Breast epithelium (tissue), 3 donors: ENCODE measurements around the gene JPH3.

Experiments used
- POLR2A ChIP-seq: fragments of 450-650 bp; IDR thresholded peaks from one replicate; pipeline ENCODE4 v1.6.1; 2016; ENCODE audit warnings: antibody characterized with exemption, mild to moderate bottlenecking, moderate library complexity
- POLR2AphosphoS5 ChIP-seq, 3 donors: sonication (generic); formaldehyde crosslinking; IDR thresholded peaks; one replicate each; pipeline ENCODE4 v1.6.1; 2017; ENCODE audit warnings: antibody characterized with exemption in 3 of 3
- TF ChIP-seq, protein P1 (sequence below), 3 donors: fragments of 450-650 bp; IDR thresholded peaks; one replicate each; pipeline ENCODE4 v1.5.1; 2016 to 2017; ENCODE audit warnings: antibody characterized with exemption in 3 of 3, mild to moderate bottlenecking in 3 of 3, moderate library complexity in 3 of 3

DNA sequence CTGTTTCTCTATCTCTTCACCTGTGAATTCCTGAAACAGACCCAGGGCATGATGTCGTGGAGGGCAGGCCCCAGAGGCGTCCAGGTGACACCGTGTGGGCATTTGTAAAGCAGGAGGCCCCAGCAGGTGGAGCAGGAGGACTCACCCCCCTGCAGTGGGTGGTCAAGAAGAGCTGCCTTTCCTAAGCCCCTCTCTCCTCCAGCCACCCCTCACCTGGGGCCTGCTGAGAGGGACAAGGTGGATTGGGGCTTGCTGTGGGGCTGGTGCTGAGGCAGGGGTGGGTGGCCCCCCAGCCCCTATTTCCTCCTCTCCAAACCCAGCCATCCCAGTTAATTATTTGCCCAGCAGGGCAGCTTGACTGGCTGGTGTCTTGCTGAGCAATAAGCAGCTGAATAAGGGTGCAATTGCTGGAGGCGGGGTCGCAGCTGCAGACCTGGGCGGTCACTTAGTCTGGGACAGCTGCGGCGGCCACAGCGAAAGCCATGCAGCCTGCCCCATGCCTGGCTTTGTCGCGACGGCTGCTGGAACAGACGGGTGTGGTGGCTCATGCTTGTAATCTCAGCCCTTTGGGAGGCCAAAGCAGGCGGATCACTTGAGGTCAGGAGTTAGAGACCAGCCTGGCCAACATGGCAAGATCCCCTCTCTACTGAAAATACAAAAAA, 56.4 kb downstream of the JPH3 start:
- TF ChIP-seq, protein P1, sequence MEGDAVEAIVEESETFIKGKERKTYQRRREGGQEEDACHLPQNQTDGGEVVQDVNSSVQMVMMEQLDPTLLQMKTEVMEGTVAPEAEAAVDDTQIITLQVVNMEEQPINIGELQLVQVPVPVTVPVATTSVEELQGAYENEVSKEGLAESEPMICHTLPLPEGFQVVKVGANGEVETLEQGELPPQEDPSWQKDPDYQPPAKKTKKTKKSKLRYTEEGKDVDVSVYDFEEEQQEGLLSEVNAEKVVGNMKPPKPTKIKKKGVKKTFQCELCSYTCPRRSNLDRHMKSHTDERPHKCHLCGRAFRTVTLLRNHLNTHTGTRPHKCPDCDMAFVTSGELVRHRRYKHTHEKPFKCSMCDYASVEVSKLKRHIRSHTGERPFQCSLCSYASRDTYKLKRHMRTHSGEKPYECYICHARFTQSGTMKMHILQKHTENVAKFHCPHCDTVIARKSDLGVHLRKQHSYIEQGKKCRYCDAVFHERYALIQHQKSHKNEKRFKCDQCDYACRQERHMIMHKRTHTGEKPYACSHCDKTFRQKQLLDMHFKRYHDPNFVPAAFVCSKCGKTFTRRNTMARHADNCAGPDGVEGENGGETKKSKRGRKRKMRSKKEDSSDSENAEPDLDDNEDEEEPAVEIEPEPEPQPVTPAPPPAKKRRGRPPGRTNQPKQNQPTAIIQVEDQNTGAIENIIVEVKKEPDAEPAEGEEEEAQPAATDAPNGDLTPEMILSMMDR (IDR thresholded peaks at IDR 0.05) = no peak
- TF ChIP-seq POLR2A (no peak), POLR2AphosphoS5 (IDR thresholded peaks at IDR 0.05) (no peak)
